Loucy (cell line): ENCODE measurements around the gene NR2F1-AS1.

Experiments
- H2AFZ ChIP-seq: fragments of 200-600 bp; sonication (generic); 2 replicates; pipeline ENCODE4 v1.6.0; 2016; ENCODE audit warnings: antibody characterized with exemption, mild to moderate bottlenecking, low read length, moderate library complexity
- H3F3A ChIP-seq: fragments of 200-600 bp; 2 replicates; pipeline ENCODE4 v1.6.0; 2016; ENCODE audit warnings: antibody characterized with exemption, low read depth, mild to moderate bottlenecking
- H3K27me3 ChIP-seq: fragments of 200-600 bp; sonication (generic); 2 replicates; pipeline ENCODE4 v1.6.1; 2014; ENCODE audit warnings: low read length, mild to moderate bottlenecking; ENCODE audit not compliant: insufficient read depth, poor library complexity, severe bottlenecking
- H3K36me3 ChIP-seq: fragments of 200-600 bp; sonication (generic); 2 replicates; pipeline ENCODE4 v1.6.1; 2016; ENCODE audit warnings: low read length; ENCODE audit not compliant: insufficient read depth
- H3K4me1 ChIP-seq: fragments of 200-600 bp; sonication (generic); 2 replicates; pipeline ENCODE4 v1.5.1; 2014; ENCODE audit warnings: low read length, mild to moderate bottlenecking; ENCODE audit not compliant: insufficient read depth, poor library complexity, severe bottlenecking
- H3K4me2 ChIP-seq: fragments of 200-600 bp; sonication (generic); 2 replicates; pipeline ENCODE4 v1.6.0; 2014; ENCODE audit warnings: antibody characterized with exemption, low read length, low read depth, mild to moderate bottlenecking; ENCODE audit not compliant: poor library complexity, severe bottlenecking
- H3K4me3 ChIP-seq: fragments of 200-600 bp; sonication (generic); 2 replicates; pipeline ENCODE4 v1.5.1; 2014; ENCODE audit warnings: low read length, mild to moderate bottlenecking, mixed read lengths; ENCODE audit not compliant: poor library complexity, severe bottlenecking
- H3K79me2 ChIP-seq: fragments of 200-600 bp; sonication (generic); 2 replicates; pipeline ENCODE4 v1.6.1; 2014; ENCODE audit warnings: low read length; ENCODE audit not compliant: insufficient read depth
- H3K9ac ChIP-seq: fragments of 200-600 bp; sonication (generic); 2 replicates; pipeline ENCODE4 v1.6.0; 2014; ENCODE audit warnings: mild to moderate bottlenecking, low read depth, low read length, moderate library complexity; ENCODE audit not compliant: poor library complexity, severe bottlenecking
- H3K9me2 ChIP-seq: fragments of 200-600 bp; sonication (generic); replicated peaks from 2 replicates; pipeline ENCODE4 v1.6.1; 2016; ENCODE audit warnings: low read depth, low read length, mixed read lengths
- H3K9me3 ChIP-seq: fragments of 200-600 bp; sonication (generic); 2 replicates; pipeline ENCODE4 v1.6.1; 2014; ENCODE audit warnings: mild to moderate bottlenecking, antibody characterized with exemption, low read length, low read depth; ENCODE audit not compliant: insufficient read depth
- H4K20me1 ChIP-seq: fragments of 200-600 bp; sonication (generic); 2 replicates; pipeline ENCODE4 v1.6.0; 2014; ENCODE audit warnings: antibody characterized with exemption, low read length, mild to moderate bottlenecking; ENCODE audit not compliant: insufficient read depth, poor library complexity, severe bottlenecking
- CTCF ChIP-seq: fragments of 200-600 bp; sonication (generic); conservative IDR thresholded peaks from 2 replicates; pipeline ENCODE4 v1.5.1; 2014; ENCODE audit warnings: mild to moderate bottlenecking, antibody characterized with exemption, low read length
- EZH2phosphoT487 ChIP-seq: fragments of 200-600 bp; IDR thresholded peaks from 2 replicates; pipeline ENCODE4 v1.6.1; 2018; ENCODE audit warnings: antibody characterized with exemption, mild to moderate bottlenecking, moderate library complexity, borderline replicate concordance

The NR2F1-AS1 gene

GRCh38 chr5:93592883-93593282 lies 11.9 kb upstream of the NR2F1-AS1 start:
- Histone ChIP-seq H3K9ac (no peak overlapping the region), H3K4me3 (no peak overlapping the region), H3K4me1 (no peaks in the 10 kb centered on the region), H3K9me2 (no peaks in the 10 kb centered on the region), H3F3A (no peaks in the 10 kb centered on the region), H4K20me1 (no peaks in the 10 kb centered on the region), H3K27me3 (no peaks in the 10 kb centered on the region), H3K36me3 (no peaks in the 10 kb centered on the region), H2AFZ (no peak overlapping the region), H3K9me3 (no peaks in the 10 kb centered on the region), H3K4me2 (no peak overlapping the region), H3K79me2 (no peaks in the 10 kb centered on the region)
- TF ChIP-seq CTCF: no peak
- TF ChIP-seq EZH2phosphoT487: no peak

GRCh38 chr5:93591323-93591945 lies 10.4 kb upstream of the NR2F1-AS1 start:
- Histone ChIP-seq H3K4me1 (no peaks in the 10 kb centered on the region), H3K9me2 (no peaks in the 10 kb centered on the region), H3K4me2 (no peak overlapping the region), H3K9me3 (no peaks in the 10 kb centered on the region), H3K36me3 (no peaks in the 10 kb centered on the region), H3K4me3 (no peak overlapping the region), H2AFZ (no peak overlapping the region), H4K20me1 (no peaks in the 10 kb centered on the region), H3F3A (no peaks in the 10 kb centered on the region), H3K79me2 (no peaks in the 10 kb centered on the region), H3K9ac (no peak overlapping the region), H3K27me3 (no peaks in the 10 kb centered on the region)
- TF ChIP-seq CTCF (no peak), EZH2phosphoT487 (no peak)

GRCh38 chr5:93590493-93590892 lies 9.5 kb upstream of the NR2F1-AS1 start:
- no peaks in the 10 kb centered on the region for H4K20me1 ChIP-seq
- no peak for TF ChIP-seq CTCF
- H3K4me3 ChIP-seq: no peak overlapping the region
- no peak overlapping the region for H2AFZ ChIP-seq
- H3K4me2 ChIP-seq: no peak overlapping the region
- no peaks in the 10 kb centered on the region for H3K4me1 ChIP-seq
- H3K27me3 ChIP-seq: no peaks in the 10 kb centered on the region
- no peaks in the 10 kb centered on the region for H3F3A ChIP-seq
- no peaks in the 10 kb centered on the region for H3K79me2 ChIP-seq
- H3K9me2 ChIP-seq: no peaks in the 10 kb centered on the region
- no peaks in the 10 kb centered on the region for H3K9me3 ChIP-seq
- H3K36me3 ChIP-seq: no peaks in the 10 kb centered on the region
- H3K9ac ChIP-seq: no peak overlapping the region
